GM12872 (cell line): ENCODE measurements around the gene KRTAP4-8.
"Not testable (repeated sequence)": the region's sequence is repeated elsewhere in the genome, so short reads cannot be mapped to it uniquely, and the experiment has no call there.

Experiments
- CTCF ChIP-seq: IDR thresholded peaks from 3 replicates; pipeline ENCODE4 v1.5.1; 2011; ENCODE audit warnings: low read depth, mild to moderate bottlenecking, low read length, moderate library complexity; ENCODE audit not compliant: insufficient read depth

KRTAP4-8 gene

GRCh38 chr17:41116297-41116696 lies 18.4 kb upstream of the KRTAP4-8 start:
- TF ChIP-seq CTCF, result no peak

- TF ChIP-seq CTCF, result no peak
Measured at GRCh38 chr17:41111151-41111885, 13.4 kb upstream of the KRTAP4-8 start.

- no peak for TF ChIP-seq CTCF
Measured at GRCh38 chr17:41107941-41108450, 10.1 kb upstream of the KRTAP4-8 start.

GRCh38 chr17:41105347-41105746 lies 7.4 kb upstream of the KRTAP4-8 start, which contains the start of gene KRTAP4-9:
TSS of gene KRTAP4-9 (plus strand) at chr17:41105389. CDS start at chr17:41105389, 0 bp downstream.
- TF ChIP-seq CTCF, result not testable (repeated sequence)

- no peak for TF ChIP-seq CTCF
Measured at GRCh38 chr17:41103896-41104295, 6.0 kb upstream of the KRTAP4-8 start.

- TF ChIP-seq CTCF, result no peak
Measured at GRCh38 chr17:41101586-41102259, 3.8 kb upstream of the KRTAP4-8 start, which contains the start of gene KRTAP4-16. TSS of gene KRTAP4-16 (minus strand) at chr17:41102209. CDS start at chr17:41102209, 0 bp downstream.

GRCh38 chr17:41098481-41098880 lies 539 bp upstream of the KRTAP4-8 start:
- TF ChIP-seq CTCF, result no peak
